ENCODE results near the gene LRRC8A. TPM values are rescaled to one million over a fixed set of nuclear protein-coding genes. Genes with fewer than 3 reads are reported as not detected.

Gene LRRC8A
- total and polyA plus RNA-seq, 2 of the 8 experiments (the other 6 are each of a cell fraction or from before 2014, with no cell fraction given): 103 to 111 TPM

DNA sequence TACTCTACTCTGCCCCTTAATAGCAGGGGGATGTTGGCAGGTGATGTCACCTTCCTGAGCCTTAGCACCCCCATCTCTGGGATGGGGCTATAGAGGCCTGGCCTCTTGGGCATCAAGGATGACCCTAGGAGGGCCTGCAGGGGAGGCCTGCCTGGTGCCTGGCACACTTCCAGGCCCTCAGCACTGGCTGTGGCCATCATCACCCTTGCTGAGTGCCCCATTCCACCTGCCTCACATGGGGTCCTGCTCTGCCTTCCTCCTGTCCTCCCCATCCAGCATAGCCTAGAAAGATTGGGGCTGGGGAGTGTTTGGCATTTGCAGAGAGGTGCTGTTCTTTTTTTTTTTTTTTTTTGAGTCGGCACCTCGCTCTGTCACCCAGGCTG is 21.1 kb downstream of the LRRC8A start:
- Histone ChIP-seq H3K4ac (replicated peaks; ENCODE audit: insufficient read length, low read depth, low read length) (no peak overlapping the region), H3K4me1 (replicated peaks in 1 of 4; ENCODE audit: control insufficient read depth in 3 of 4, insufficient read depth in 4 of 4, low read length in 3 of 4) (peaks cover 0 to 4% (median 0%) of the 10 kb centered on the region in 4 experiments; a peak in 1 of 7 replicates), H3K27ac (ENCODE audit: low read depth, low read length) (no peak overlapping the region), H4K5ac (ENCODE audit: insufficient read length, low read depth, low read length) (no peak overlapping the region), H3K4me2 (ENCODE audit: insufficient read depth in 1 of 2, low read depth in 2 of 2, low read length in 2 of 2) (no peak overlapping the region), H3K56ac (replicated peaks; ENCODE audit: insufficient read length, low read depth, low read length) (no peak overlapping the region), H2BK5ac (ENCODE audit: low read depth, low read length) (no peak overlapping the region), H3K18ac (ENCODE audit: extremely low read depth, low read length) (no peak overlapping the region), H3K23me2 (ENCODE audit: low read depth, low read length) (no peaks in the 10 kb centered on the region), H2AK5ac (ENCODE audit: low read depth, low read length) (no peak overlapping the region), H3K14ac (ENCODE audit: insufficient read length) (no peak overlapping the region), H4K8ac (ENCODE audit: extremely low read depth, insufficient read depth, low read length) (peak overlapping the region; percentile 28), H3K79me2 (ENCODE audit: control insufficient read depth in 1 of 2, insufficient read depth in 2 of 2, low read length in 2 of 2) (peaks cover 3 to 55% of the 10 kb centered on the region in 2 experiments; a peak in 3 of 4 replicates), H4K91ac (replicated peaks; ENCODE audit: insufficient read length, low read length) (no peak overlapping the region), H3K79me1 (ENCODE audit: low read depth, low read length) (peaks cover 13% of the 10 kb centered on the region), H3K9me3 (ENCODE audit: insufficient read depth in 2 of 2, low read depth in 1 of 2, low read length in 1 of 2) (no peaks in the 10 kb centered on the region), H3K4me3 (ENCODE audit: extremely low read depth in 1 of 4, insufficient read depth in 2 of 4, low read depth in 3 of 4, low read length in 4 of 4) (no peak overlapping the region), H3K9ac (replicated peaks in 1 of 4; ENCODE audit: extremely low read depth in 1 of 4, low read depth in 3 of 4, low read length in 3 of 4) (no peak overlapping the region), H2BK15ac (ENCODE audit: low read length) (no peak overlapping the region), H3K23ac (ENCODE audit: insufficient read length) (no peak overlapping the region), H2BK12ac (ENCODE audit: low read depth, low read length) (0 out of 2 replicates have a peak overlapping the region, but pooled peaks have one; percentile 17), H2AFZ (ENCODE audit: low read length) (no peak overlapping the region), H3K27me3 (replicated peaks in 1 of 4; ENCODE audit: control insufficient read depth in 3 of 4, extremely low read depth in 1 of 4, insufficient read depth in 3 of 4, low read length in 3 of 4) (no peaks in the 10 kb centered on the region), H4K20me1 (replicated peaks in 1 of 2; ENCODE audit: control insufficient read depth in 1 of 2, insufficient read depth in 2 of 2, low read length in 2 of 2) (peaks cover 7 to 17% of the 10 kb centered on the region in 2 experiments), H3K36me3 (ENCODE audit: control insufficient read depth in 2 of 4, insufficient read depth in 4 of 4, low read length in 3 of 4) (peaks cover 9 to 16% (median 11%) of the 10 kb centered on the region in 4 experiments; a peak in 6 of 8 replicates), H2BK20ac (ENCODE audit: low read length) (no peak overlapping the region), H2BK120ac (replicated peaks; ENCODE audit: low read depth, low read length) (no peak overlapping the region)
- ChIA-PET CTCF (ENCODE audit: partially characterized antibody) (interaction anchor here (1.0 kb wide), 1 partner anchor 33 kb away, joined by 3 read pairs; no protein-coding TSS in a partner anchor), POLR2A (ENCODE audit: partially characterized antibody) (interaction anchor here (0.7 to 1.5 kb wide), 5 partner anchors 9 to 84 kb away, joined by 3 to 4 read pairs (median 3); no protein-coding TSS in a partner anchor)
- no CpG with 5 or more reads among the region's 2 CpGs for WGBS, 2 experiments (ENCODE audit: extremely low coverage in 1 of 2, insufficient coverage in 1 of 2, insufficient read length in 1 of 2, insufficient replicate concordance in 2 of 2, low coverage in 1 of 2, low lambda C conversion rate in 2 of 2, missing lambda C conversion rate in 1 of 2)
- FAIRE-seq: no peak
- TF ChIP-seq HDAC2 (IDR thresholded peaks at IDR 0.05; ENCODE audit: borderline replicate concordance in 1 of 2, low read depth in 2 of 2, low read length in 2 of 2) (no peak), CBX8 (IDR thresholded peaks at IDR 0.05; ENCODE audit: borderline replicate concordance, low read depth, low read length) (no peak), RAD21 (IDR thresholded peaks at IDR 0.05 in 1 of 2, conservative IDR thresholded peaks at IDR 0.05 in 1 of 2; ENCODE audit: low read depth in 2 of 2, low read length in 2 of 2) (no peak), SIN3A (conservative IDR thresholded peaks at IDR 0.05 in 1 of 2, IDR thresholded peaks at IDR 0.05 in 1 of 2; ENCODE audit: low read depth in 1 of 2, low read length in 2 of 2) (no peak), JUN (IDR thresholded peaks at IDR 0.05; ENCODE audit: low read depth, low read length) (no peak), EZH2 (IDR thresholded peaks at IDR 0.05; ENCODE audit: low read depth, low read length, severe bottlenecking) (no peak), KDM5A (IDR thresholded peaks at IDR 0.05; ENCODE audit: low read length) (no peak), BCL11A (IDR thresholded peaks at IDR 0.05; ENCODE audit: low read depth in 2 of 2, low read length in 2 of 2) (no peak), CBX5 (IDR thresholded peaks at IDR 0.05; ENCODE audit: low read depth, low read length) (no peak), BRCA1 (IDR thresholded peaks at IDR 0.05; ENCODE audit: low read depth, low read length) (no peak), TEAD4 (IDR thresholded peaks at IDR 0.05; ENCODE audit: low read depth, low read length) (no peak), RBBP5 (IDR thresholded peaks at IDR 0.05; ENCODE audit: borderline replicate concordance, low read depth, low read length) (no peak)
- DNase-seq (ENCODE audit: low read depth in 1 of 2, low spot score in 2 of 2): no peak
